ENCODE results near the gene LARP4B.

LARP4B gene

GRCh38 chr10:953836-954235, 22.3 kb upstream of the LARP4B start:
- Histone ChIP-seq H3K27ac (ENCODE audit: low read length) (no peak overlapping the region), H3F3A (ENCODE audit: insufficient read depth, low read length) (no peaks in the 10 kb centered on the region)
- DNase-seq: no peak

DNA sequence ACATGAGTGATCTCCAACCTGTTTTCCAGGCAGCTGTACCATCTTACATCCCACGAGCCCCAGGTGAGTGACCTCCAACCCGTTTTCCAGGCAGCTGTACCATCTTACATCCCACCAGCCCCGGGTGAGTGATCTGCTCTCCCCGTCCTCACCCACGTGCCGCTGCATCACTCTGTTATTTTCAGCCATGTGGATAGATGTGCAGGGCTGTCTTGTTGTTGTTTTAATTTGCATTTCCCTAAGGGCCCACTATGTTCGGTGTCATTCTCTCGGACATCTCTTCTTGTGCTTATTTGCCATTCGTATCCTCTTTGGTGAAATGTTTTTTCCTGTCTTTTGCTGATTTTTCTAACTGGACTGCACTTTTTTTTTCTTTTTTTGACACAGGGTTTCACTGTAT, 17.9 kb upstream of the LARP4B start:
- H3K9ac ChIP-seq (ENCODE audit: low read length): no peak overlapping the region
- no peaks in the 10 kb centered on the region for H3K9me3 ChIP-seq (replicated peaks; ENCODE audit: insufficient read depth, low read length)
- no peaks in the 10 kb centered on the region for H3K36me3 ChIP-seq (replicated peaks; ENCODE audit: insufficient read depth, low read length)
- H2AFZ ChIP-seq (ENCODE audit: low read length): no peak overlapping the region
- no peaks in the 10 kb centered on the region for H3K27me3 ChIP-seq (replicated peaks; ENCODE audit: insufficient read depth, low read length)
- no peak overlapping the region for H3K4me2 ChIP-seq (ENCODE audit: low read depth, low read length)
- no peaks in the 10 kb centered on the region for H3F3A ChIP-seq (ENCODE audit: insufficient read depth, low read length)
- no peak overlapping the region for H3K4me3 ChIP-seq (ENCODE audit: low read length)
- H3K79me2 ChIP-seq (ENCODE audit: low read length): no peaks in the 10 kb centered on the region
- DNase-seq: no peak
- H3K4me1 ChIP-seq (ENCODE audit: low read length): no peaks in the 10 kb centered on the region
- H3K9me2 ChIP-seq (replicated peaks; ENCODE audit: insufficient read depth, low read length): no peaks in the 10 kb centered on the region
- no peak for TF ChIP-seq EZH2 (optimal IDR thresholded peaks at IDR 0.05; ENCODE audit: low read depth, low read length)
- no peak for TF ChIP-seq EZH2phosphoT487 (IDR thresholded peaks at IDR 0.05; ENCODE audit: low read length)
- no peak for TF ChIP-seq CTCF (IDR thresholded peaks at IDR 0.05; ENCODE audit: low read length)
- H4K20me1 ChIP-seq (ENCODE audit: insufficient read depth, low read length): no peaks in the 10 kb centered on the region
- H3K27ac ChIP-seq (ENCODE audit: low read length): no peak overlapping the region

More at GRCh38 chr10:953836-954235, 22.3 kb upstream of the LARP4B start:
- no peak overlapping the region for H3K4me3 ChIP-seq (ENCODE audit: low read length)
- no peaks in the 10 kb centered on the region for H3K79me2 ChIP-seq (ENCODE audit: low read length)
- no peak overlapping the region for H3K9ac ChIP-seq (ENCODE audit: low read length)
- H3K36me3 ChIP-seq (replicated peaks; ENCODE audit: insufficient read depth, low read length): no peaks in the 10 kb centered on the region
- H2AFZ ChIP-seq (ENCODE audit: low read length): no peak overlapping the region
- H3K9me2 ChIP-seq (replicated peaks; ENCODE audit: insufficient read depth, low read length): no peaks in the 10 kb centered on the region
- no peaks in the 10 kb centered on the region for H3K9me3 ChIP-seq (replicated peaks; ENCODE audit: insufficient read depth, low read length)
- TF ChIP-seq EZH2 (optimal IDR thresholded peaks at IDR 0.05; ENCODE audit: low read depth, low read length): no peak
- no peak for TF ChIP-seq CTCF (IDR thresholded peaks at IDR 0.05; ENCODE audit: low read length)
- no peak for TF ChIP-seq EZH2phosphoT487 (IDR thresholded peaks at IDR 0.05; ENCODE audit: low read length)
- no peaks in the 10 kb centered on the region for H4K20me1 ChIP-seq (ENCODE audit: insufficient read depth, low read length)
- H3K4me2 ChIP-seq (ENCODE audit: low read depth, low read length): no peak overlapping the region
- no peaks in the 10 kb centered on the region for H3K27me3 ChIP-seq (replicated peaks; ENCODE audit: insufficient read depth, low read length)
- no peaks in the 10 kb centered on the region for H3K4me1 ChIP-seq (ENCODE audit: low read length)

GRCh38 chr10:948347-948746, 16.8 kb upstream of the LARP4B start:
- Histone ChIP-seq H3K4me3 (ENCODE audit: low read length) (no peak overlapping the region), H3K9me3 (replicated peaks; ENCODE audit: insufficient read depth, low read length) (no peaks in the 10 kb centered on the region), H3K4me2 (ENCODE audit: low read depth, low read length) (no peak overlapping the region), H3F3A (ENCODE audit: insufficient read depth, low read length) (no peaks in the 10 kb centered on the region), H3K9ac (ENCODE audit: low read length) (no peak overlapping the region), H3K27ac (ENCODE audit: low read length) (no peak overlapping the region), H3K79me2 (ENCODE audit: low read length) (no peaks in the 10 kb centered on the region), H3K9me2 (replicated peaks; ENCODE audit: insufficient read depth, low read length) (no peaks in the 10 kb centered on the region), H3K27me3 (replicated peaks; ENCODE audit: insufficient read depth, low read length) (no peaks in the 10 kb centered on the region), H4K20me1 (ENCODE audit: insufficient read depth, low read length) (no peaks in the 10 kb centered on the region), H3K36me3 (replicated peaks; ENCODE audit: insufficient read depth, low read length) (no peaks in the 10 kb centered on the region), H2AFZ (ENCODE audit: low read length) (no peak overlapping the region), H3K4me1 (ENCODE audit: low read length) (no peaks in the 10 kb centered on the region)
- TF ChIP-seq EZH2phosphoT487 (IDR thresholded peaks at IDR 0.05; ENCODE audit: low read length) (no peak), EZH2 (optimal IDR thresholded peaks at IDR 0.05; ENCODE audit: low read depth, low read length) (no peak), CTCF (IDR thresholded peaks at IDR 0.05; ENCODE audit: low read length) (no peak)
- no peak for DNase-seq

Measured in MM.1S (cell line).